K562 (cell line): ENCODE results near the gene CNDP2. TPM values are rescaled to one million over a fixed set of nuclear protein-coding genes. Genes with fewer than 3 reads are reported as not detected.

Experiments
- ASH1L ChIP-seq: fragments of 450-650 bp; IDR thresholded peaks from 2 replicates; pipeline ENCODE4 v1.6.1; 2018; ENCODE audit warnings: borderline replicate concordance, mild to moderate bottlenecking, low read depth; ENCODE audit not compliant: partially characterized antibody
- FOXA1 ChIP-seq: fragments of 450-650 bp; IDR thresholded peaks from 2 replicates; pipeline ENCODE4 v1.6.1; 2016; ENCODE audit warnings: mild to moderate bottlenecking, borderline replicate concordance
- FUS ChIP-seq: fragments of 200-400 bp; formaldehyde crosslinking; optimal IDR thresholded peaks from 2 replicates; pipeline ENCODE3; 2017; ENCODE audit warnings: low read depth, low read length
- HIVEP1 ChIP-seq: fragments of 250-450 bp; sonication (Bioruptor Pico); IDR thresholded peaks from 2 replicates; pipeline ENCODE4 v1.4.0; 2020; ENCODE audit warnings: mild to moderate bottlenecking
- KLF13 ChIP-seq: fragments of 450-650 bp; IDR thresholded peaks from 2 replicates; pipeline ENCODE4 v1.6.1; 2016; ENCODE audit warnings: missing genetic modification characterization, low read depth, mild to moderate bottlenecking, missing compliant biosample characterization, moderate library complexity, borderline replicate concordance
- KLF6 ChIP-seq: fragments of 250-450 bp; sonication (Bioruptor Pico); IDR thresholded peaks from 2 replicates; pipeline ENCODE4 v1.4.0; 2020; ENCODE audit warnings: mild to moderate bottlenecking, moderate library complexity, borderline replicate concordance
- POLR3A ChIP-seq: IDR thresholded peaks from 2 replicates; pipeline ENCODE4 v1.6.1; 2011; ENCODE audit warnings: borderline replicate concordance, mild to moderate bottlenecking, moderate library complexity; ENCODE audit not compliant: insufficient read length, insufficient read depth; ENCODE audit errors: extremely low read depth
- ZBTB1 ChIP-seq: sonication (generic); formaldehyde crosslinking; IDR thresholded peaks from 2 replicates; pipeline ENCODE4 v1.8.1; 2023; ENCODE audit warnings: missing genetic modification reagents, low read depth, mild to moderate bottlenecking, borderline replicate concordance
- ZNF121 ChIP-seq: sonication (generic); formaldehyde crosslinking; conservative IDR thresholded peaks from 2 replicates; pipeline ENCODE4 v1.8.0; 2022; ENCODE audit warnings: missing genetic modification reagents
- ZNF263 ChIP-seq: sonication (generic); formaldehyde crosslinking; IDR thresholded peaks from 2 replicates; pipeline ENCODE4 v1.8.0; 2022; ENCODE audit warnings: mild to moderate bottlenecking, missing genetic modification reagents, borderline replicate concordance
- polyA plus RNA-seq, 8 experiments: library from polyadenylated mRNA; depleted of rRNA in 4 of 8; stranded (reverse) in 5 of 8; unstranded in 3 of 8; fragments of >200 nt; fragmentation: Nextera tagmentation in 2 of 8; fragmentation: Illumina TruSeq in 1 of 8; extraction: Ambion mirVana in 2 of 8; extraction: Trizol in 1 of 8; gene quantifications; 2 replicates each; pipeline versions ENCODE4 v1.2.1 to v1.2.3, GENCODE V29; 2011 to 2014; ENCODE audit warnings: inconsistent platforms in 1 of 8, missing spikeins in 1 of 8
- total RNA-seq, 7 experiments: library from RNA; depleted of rRNA in 6 of 7; stranded (reverse); fragments of >200 nt in 6 of 7; fragmentation: Illumina TruSeq in 2 of 7; extraction: Trizol in 2 of 7; gene quantifications; 2 replicates each; pipeline versions ENCODE4 v1.2.1 to v1.2.3, GENCODE V29; 2011 to 2021; ENCODE audit warnings: low replicate concordance in 1 of 7
- TF ChIP-seq, protein P1 (sequence below): IDR thresholded peaks from 2 replicates; pipeline ENCODE4 v1.6.1; 2012; ENCODE audit warnings: low read depth, low read length, improper control_type of control experiment, borderline replicate concordance
- TF ChIP-seq, protein P2 (sequence below): fragments of 450-650 bp; conservative IDR thresholded peaks from 2 replicates; pipeline ENCODE4 v1.6.1; 2016; ENCODE audit warnings: missing genetic modification characterization, low read depth, mild to moderate bottlenecking, missing compliant biosample characterization, moderate library complexity
- TF ChIP-seq, protein P3 (sequence below): fragments of 450-650 bp; formaldehyde crosslinking; IDR thresholded peaks from 2 replicates; pipeline ENCODE4 v1.4.0; 2022; ENCODE audit warnings: missing genetic modification characterization
- TF ChIP-seq, protein P4 (sequence below): fragments of 250-450 bp; sonication (Bioruptor Pico); IDR thresholded peaks from 2 replicates; pipeline ENCODE4 v1.9.0; 2021; ENCODE audit warnings: mild to moderate bottlenecking, inconsistent platforms
- TF ChIP-seq, protein P5 (sequence below): fragments of 200-400 bp; formaldehyde crosslinking; IDR thresholded peaks from 2 replicates; pipeline ENCODE4 v1.6.1; 2017; ENCODE audit warnings: mild to moderate bottlenecking, low read depth, low read length, moderate library complexity

CNDP2 gene
- total and polyA plus RNA-seq, 9 of the 15 experiments (the other 6 are each of a cell fraction or from before 2014, with no cell fraction given): 34.1 to 128 (median 53.8) TPM

DNA sequence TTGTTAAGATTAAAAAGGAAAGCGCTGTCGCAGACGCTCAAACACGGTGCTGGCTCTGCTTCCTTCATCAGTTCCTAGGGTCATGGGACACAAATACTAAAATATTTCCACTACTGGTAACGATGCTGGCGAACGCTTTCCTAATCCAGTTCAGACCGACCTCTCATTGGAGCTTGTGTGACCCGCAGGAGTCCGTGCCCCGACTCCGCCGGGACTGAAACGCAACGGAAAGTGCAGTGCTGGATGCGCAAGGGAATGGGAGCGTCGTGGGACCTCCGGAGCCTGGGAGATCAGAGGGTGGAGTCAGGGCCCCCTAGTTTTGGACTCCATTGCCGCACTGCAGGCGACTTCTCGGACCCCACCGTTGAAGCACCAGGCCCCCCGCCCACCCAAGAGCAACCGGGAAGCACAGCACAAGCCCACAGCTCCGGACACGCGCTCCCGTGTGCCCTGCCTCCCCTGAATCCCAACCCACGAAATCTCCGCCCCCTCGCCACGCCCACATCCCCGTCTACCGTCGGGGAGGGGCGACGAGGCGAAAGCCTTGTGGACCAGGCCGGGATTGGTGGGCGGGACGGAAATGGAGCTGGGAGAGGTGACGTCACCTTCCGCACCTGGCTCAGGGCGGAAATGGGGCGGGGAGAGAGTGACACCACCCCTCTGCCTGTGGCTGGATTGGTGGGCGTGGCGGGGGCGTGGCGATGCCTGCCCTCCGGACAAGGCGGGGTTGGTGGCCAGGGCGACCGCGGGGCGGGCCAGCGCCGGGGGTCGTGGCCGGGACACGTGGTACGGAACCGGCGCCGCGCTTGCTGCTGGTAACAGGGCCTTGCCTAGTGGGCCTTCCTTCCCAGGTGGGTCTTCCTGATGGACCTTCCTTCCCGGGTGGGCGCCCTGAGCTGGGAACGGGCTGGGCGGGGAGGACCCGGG, at the start of gene CNDP2 (continued):
- no peak for TF ChIP-seq POLR3A
- TF ChIP-seq, protein P1, sequence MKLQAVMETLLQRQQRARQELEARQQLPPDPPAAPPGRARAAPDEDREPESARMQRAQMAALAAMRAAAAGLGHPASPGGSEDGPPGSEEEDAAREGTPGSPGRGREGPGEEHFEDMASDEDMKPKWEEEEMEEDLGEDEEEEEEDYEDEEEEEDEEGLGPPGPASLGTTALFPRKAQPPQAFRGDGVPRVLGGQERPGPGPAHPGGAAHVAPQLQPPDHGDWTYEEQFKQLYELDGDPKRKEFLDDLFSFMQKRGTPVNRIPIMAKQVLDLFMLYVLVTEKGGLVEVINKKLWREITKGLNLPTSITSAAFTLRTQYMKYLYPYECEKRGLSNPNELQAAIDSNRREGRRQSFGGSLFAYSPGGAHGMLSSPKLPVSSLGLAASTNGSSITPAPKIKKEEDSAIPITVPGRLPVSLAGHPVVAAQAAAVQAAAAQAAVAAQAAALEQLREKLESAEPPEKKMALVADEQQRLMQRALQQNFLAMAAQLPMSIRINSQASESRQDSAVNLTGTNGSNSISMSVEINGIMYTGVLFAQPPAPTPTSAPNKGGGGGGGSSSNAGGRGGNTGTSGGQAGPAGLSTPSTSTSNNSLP: no peak
- TF ChIP-seq ZNF121 (CRISPR knock-in tag): no peak
- TF ChIP-seq FOXA1: no peak
- peak; percentile 71; the same call in 1 of the 2 replicates for TF ChIP-seq KLF13 (tag)
- TF ChIP-seq ASH1L: no peak
- TF ChIP-seq, protein P2, sequence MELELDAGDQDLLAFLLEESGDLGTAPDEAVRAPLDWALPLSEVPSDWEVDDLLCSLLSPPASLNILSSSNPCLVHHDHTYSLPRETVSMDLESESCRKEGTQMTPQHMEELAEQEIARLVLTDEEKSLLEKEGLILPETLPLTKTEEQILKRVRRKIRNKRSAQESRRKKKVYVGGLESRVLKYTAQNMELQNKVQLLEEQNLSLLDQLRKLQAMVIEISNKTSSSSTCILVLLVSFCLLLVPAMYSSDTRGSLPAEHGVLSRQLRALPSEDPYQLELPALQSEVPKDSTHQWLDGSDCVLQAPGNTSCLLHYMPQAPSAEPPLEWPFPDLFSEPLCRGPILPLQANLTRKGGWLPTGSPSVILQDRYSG (tag): peak; percentile 69; the same call in 1 of the 2 replicates
- TF ChIP-seq, protein P3, sequence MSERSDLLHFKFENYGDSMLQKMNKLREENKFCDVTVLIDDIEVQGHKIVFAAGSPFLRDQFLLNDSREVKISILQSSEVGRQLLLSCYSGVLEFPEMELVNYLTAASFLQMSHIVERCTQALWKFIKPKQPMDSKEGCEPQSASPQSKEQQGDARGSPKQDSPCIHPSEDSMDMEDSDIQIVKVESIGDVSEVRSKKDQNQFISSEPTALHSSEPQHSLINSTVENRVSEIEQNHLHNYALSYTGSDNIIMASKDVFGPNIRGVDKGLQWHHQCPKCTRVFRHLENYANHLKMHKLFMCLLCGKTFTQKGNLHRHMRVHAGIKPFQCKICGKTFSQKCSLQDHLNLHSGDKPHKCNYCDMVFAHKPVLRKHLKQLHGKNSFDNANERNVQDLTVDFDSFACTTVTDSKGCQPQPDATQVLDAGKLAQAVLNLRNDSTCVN: no peak
- no peak for TF ChIP-seq FUS
- TF ChIP-seq, protein P4, sequence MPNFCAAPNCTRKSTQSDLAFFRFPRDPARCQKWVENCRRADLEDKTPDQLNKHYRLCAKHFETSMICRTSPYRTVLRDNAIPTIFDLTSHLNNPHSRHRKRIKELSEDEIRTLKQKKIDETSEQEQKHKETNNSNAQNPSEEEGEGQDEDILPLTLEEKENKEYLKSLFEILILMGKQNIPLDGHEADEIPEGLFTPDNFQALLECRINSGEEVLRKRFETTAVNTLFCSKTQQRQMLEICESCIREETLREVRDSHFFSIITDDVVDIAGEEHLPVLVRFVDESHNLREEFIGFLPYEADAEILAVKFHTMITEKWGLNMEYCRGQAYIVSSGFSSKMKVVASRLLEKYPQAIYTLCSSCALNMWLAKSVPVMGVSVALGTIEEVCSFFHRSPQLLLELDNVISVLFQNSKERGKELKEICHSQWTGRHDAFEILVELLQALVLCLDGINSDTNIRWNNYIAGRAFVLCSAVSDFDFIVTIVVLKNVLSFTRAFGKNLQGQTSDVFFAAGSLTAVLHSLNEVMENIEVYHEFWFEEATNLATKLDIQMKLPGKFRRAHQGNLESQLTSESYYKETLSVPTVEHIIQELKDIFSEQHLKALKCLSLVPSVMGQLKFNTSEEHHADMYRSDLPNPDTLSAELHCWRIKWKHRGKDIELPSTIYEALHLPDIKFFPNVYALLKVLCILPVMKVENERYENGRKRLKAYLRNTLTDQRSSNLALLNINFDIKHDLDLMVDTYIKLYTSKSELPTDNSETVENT (CRISPR knock-in tag): no peak
- TF ChIP-seq, protein P5, sequence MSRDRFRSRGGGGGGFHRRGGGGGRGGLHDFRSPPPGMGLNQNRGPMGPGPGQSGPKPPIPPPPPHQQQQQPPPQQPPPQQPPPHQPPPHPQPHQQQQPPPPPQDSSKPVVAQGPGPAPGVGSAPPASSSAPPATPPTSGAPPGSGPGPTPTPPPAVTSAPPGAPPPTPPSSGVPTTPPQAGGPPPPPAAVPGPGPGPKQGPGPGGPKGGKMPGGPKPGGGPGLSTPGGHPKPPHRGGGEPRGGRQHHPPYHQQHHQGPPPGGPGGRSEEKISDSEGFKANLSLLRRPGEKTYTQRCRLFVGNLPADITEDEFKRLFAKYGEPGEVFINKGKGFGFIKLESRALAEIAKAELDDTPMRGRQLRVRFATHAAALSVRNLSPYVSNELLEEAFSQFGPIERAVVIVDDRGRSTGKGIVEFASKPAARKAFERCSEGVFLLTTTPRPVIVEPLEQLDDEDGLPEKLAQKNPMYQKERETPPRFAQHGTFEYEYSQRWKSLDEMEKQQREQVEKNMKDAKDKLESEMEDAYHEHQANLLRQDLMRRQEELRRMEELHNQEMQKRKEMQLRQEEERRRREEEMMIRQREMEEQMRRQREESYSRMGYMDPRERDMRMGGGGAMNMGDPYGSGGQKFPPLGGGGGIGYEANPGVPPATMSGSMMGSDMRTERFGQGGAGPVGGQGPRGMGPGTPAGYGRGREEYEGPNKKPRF: no peak
- no peak for TF ChIP-seq KLF6 (CRISPR knock-in tag)
- TF ChIP-seq HIVEP1 (CRISPR knock-in tag): no peak
- no peak; the same call in 1 of the 2 replicates for TF ChIP-seq ZBTB1 (CRISPR knock-in tag)
- TF ChIP-seq ZNF263 (CRISPR knock-in tag): no peak
